GM21825 (cell line): ENCODE data around the gene TENM4.
"Not testable (repeated sequence)": the region's sequence is repeated elsewhere in the genome, so short reads cannot be mapped to it uniquely, and the experiment has no call there.

Experiments
- ATAC-seq: cut with Tn5 transposase; IDR thresholded peaks from one replicate; pipeline ENCODE4 v1.9.1; 2021; ENCODE audit warnings: mild to moderate bottlenecking, moderate library complexity; ENCODE audit not compliant: unreplicated experiment

TENM4 gene

DNA sequence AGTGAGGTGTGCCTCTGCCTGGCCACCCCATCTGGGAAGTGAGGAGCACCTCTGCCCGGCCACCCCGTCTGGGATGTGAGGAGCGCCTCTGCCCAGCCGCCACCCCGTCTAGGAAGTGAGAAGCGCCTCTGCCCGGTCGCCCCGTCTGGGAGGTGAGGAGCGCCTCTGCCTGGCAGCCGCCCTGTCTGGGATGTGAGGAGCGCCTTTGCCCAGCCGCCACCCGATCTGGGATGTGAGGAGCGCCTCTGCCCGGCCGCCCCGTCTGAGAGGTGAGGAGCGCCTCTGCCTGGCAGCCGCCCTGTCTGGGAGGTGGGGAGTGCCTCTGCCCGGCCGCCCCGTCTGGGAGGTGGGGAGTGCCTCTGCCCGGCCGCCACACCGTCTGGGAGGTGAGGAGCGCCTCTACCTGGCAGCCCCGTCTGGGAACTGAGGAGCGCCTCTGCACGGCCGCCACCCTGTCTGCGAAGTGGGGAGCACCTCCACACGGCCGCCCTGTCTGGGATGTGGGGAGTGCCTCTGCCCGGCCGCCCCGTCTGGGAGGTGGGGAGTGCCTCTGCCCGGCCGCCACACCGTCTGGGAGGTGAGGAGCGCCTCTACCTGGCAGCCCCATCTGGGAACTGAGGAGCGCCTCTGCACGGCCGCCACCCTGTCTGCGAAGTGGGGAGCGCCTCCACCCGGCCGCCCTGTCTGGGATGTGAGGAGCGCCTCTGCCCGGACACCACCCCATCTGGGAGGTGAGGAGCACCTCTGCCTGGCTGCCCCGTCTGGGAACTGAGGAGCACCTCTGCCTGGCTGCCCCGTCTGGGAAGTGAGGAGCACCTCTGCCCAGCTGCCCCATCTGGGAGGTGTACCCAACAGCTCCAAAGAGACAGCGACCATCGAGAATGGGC, 561.5 kb downstream of the TENM4 start:
- ATAC-seq, result not testable (repeated sequence)

DNA sequence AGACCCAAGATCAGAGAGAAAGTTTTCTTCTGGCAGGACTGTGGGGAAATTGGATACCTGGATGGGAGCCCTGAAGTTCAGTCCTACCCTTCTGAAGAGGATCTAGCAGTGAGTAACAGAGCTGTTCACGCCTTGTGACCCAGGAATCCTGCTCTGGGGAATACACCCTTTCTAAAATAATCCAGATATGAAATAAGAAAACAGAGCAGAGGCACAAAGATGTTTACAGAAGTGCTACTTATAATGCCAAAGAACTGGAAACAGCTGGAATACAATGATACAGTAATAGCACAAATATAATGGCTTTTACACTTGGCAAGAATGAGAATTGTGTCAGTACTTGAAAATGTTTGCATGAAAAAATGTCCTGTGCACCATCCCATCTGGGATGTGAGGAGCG, 562.2 kb downstream of the TENM4 start:
- no peak for ATAC-seq

DNA sequence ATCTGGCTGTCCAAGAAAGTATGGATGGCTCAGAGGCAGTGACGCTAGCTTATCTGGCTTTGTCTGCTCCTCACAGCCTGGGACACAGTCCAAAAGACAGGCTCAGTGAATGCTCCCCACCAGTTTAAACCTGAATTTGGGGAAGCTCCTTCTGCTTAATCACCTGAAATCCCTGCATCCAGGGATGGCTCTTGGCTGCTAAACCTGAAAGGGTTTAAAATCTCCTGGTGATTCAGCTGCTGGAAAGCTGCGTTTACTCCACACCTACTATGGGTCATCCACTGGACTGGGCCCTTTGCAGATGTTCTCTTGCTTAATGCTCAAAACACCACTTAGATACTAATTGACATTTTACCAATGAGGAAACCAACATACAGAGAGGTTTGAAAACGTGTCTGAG, 564.2 kb downstream of the TENM4 start:
- no peak for ATAC-seq

DNA sequence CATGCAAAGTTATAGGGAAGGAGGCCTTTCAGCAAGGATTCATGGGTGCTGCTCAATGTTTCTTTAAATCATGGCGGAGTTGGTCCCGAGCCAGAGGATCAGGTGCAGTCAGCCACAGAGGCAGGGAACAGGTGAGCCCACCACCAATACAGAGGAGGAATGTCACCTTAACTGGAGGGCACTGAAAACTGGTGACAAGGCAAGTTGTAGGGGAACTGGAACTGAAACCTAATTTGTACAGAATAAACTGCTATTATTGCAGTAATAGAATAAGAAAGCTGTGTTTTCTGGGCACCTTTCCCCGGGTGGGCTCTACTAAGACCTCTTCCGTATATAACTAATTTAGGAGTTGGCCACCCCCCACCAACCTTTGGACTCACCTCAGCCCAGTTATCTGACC, 570.2 kb downstream of the TENM4 start:
- ATAC-seq, result no peak

DNA sequence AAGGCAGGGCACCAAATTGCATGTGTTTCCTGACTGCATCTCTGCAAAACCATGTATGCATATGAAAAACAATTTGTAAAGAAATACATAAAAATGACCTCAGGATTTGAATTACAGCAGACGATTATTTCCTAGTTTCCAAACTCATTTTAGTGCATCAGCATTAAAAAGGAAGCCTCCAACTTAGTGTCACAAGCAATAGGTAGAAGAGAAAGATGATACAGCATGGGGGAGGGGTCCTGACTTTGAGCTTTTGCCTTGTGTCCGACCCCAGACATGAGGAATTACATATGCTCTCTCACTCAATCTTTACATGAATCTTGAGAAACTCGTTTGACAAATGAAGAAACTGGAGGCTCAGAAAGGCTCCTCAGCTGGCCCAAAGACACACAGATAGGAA, 571.5 kb downstream of the TENM4 start:
- ATAC-seq, result no peak

DNA sequence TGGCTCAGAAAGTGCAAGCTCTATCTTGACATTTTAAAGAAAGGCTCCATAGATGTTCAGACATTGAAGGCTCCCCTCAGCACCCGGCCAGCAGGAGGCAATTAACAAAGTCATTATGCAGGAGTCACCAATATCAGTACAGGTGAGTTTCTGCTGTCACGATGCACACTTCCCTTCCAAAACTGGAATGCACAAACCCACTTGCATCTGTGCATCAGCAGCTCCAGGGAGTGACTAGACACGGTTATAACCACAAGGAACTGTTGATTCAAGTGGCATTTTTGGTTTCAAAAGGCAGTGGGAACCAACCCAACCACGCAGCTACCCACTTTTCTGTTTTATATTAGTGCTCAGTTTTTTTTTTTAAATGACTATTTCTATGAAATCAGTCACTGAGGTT, 572.3 kb downstream of the TENM4 start:
- no peak for ATAC-seq

DNA sequence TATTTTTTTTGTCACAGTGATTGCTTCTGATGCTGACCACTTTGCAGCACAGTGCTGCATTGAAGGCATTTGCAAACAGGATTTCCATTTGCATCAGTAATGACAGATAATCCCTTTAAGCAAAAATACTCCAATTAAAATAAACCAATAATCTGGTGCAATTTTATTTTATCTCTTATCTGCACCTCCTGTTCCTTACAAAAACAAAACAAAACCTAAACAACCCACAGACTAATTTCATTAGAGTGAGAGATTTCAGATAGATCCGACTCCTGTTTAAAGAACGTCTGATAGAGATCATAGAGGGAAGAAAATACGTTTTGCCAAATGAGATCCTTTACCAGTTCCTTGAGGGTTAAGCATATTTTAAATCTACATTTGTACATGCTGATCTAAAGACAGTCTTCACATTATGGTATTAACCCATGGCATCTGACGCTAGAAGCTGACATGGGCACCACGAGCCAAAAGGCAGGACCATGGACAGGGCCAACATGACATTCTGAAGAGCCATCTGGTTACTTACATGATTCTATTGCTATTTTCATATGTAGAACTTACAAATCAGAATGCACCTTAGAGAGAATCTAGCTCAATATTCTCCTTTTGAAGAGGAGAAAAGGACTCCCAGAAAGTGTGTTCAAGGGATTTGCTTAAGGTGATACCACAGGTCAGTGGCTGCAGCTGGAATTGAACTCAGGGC, 580.0 kb downstream of the TENM4 start:
- no peak for ATAC-seq

DNA sequence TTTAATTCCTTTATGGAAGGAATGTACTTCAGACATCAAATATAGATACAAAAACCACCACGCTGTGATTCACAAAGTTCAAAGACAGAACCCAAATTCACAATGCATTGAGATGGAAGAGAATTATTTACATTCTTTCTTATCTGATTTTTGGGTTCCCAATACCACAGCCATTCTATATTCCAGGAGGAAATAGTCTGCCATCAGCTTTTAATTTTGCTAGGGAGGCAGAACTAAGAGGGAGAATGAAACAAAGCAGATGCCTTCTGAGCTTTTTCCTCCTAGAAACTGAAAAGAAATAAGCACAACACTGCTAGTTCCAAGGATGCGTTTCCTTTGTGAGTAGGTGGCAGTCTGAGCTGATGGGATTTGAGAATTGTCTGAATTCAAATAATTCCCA, 583.1 kb downstream of the TENM4 start:
- ATAC-seq, result no peak

DNA sequence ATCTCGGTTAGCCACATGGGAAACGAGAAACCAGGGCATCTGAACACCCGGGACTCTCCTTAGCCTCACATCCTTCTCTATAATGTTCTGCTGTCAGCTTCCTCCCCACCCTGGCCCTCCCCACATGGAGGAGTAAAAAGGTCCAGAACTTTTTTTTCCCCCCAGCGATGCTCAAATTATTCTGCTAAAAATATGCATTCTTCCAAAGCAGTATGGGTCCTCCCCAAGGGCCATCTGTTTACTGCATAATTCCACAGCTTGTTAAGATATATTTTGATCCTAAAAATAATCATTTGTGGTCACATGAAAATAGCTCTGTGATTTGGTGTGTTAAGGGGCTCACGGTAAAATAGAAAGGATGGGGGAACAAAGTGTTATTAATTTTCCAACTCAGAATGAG, 584.6 kb downstream of the TENM4 start:
- ATAC-seq, result no peak

DNA sequence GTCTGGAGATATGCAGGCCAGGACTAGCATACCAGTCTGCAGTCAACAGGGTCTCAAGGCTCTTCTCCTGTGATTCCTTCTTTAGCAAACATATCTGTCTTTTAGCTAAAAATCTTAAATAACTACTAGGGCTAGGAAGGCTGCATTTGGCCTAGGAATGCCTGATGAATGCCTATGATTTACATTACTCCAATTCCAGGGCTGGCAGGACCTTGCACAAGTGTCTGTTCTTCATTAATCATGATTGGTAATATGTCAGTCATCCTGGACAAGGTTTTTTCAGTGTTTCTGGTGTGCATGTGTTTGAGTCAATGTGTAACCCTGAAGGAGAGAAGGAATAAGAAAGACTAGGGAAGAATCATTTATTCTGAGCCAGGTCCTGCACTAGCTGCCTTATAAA, 585.7 kb downstream of the TENM4 start:
- no peak for ATAC-seq

DNA sequence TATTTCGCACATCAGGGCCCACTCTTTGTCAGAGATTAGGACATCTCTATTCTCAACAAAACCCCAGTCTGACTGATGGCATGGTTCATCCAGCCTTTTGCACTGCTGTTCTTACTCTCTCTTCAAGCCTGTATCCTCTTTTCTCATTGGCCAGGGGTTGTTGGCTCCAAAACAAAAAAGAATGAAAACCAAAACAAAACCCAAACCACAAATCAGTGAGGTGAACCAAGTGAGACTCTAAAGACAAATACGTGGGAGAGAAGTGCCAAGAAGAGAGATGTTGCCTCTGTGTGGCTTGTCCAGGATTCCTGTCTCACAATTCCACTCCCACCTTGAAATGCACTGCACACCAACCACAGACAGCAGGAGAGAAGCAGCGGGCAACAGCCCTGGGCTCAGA, 587.3 kb downstream of the TENM4 start:
- no peak for ATAC-seq

DNA sequence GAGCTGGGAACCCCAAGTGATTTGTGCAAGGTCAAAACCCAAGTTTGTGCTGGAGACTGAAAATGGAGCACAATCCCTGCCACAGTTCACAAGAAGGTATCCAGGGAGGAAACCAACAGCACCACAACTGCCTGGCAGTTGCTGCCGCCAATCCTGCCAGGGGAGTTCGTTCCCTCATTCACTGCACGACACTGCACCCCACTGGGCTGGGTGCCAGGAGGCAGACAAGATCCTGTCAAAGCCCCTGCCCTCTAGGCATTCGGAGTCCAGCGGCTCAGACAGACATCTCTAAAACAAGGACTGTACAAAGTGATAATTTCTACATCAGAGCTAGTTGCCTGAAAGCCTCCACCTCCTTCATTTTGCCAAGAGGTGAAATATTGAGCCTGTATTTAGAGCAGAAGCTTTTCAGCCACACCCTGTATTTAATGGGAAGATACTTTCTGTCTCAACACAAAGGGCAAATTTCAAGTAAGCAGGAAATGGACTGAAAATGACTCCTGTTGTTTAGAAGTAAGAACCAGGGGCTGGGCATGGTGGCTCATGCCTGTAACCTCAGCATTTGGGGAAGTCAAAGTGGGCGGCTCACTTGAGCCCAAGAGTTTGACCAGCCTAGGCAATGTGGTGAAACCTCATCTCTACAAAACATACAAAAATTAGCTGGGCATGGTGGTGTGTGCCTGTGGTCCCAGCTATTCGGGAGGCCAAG, 588.8 kb downstream of the TENM4 start:
- ATAC-seq, result no peak

DNA sequence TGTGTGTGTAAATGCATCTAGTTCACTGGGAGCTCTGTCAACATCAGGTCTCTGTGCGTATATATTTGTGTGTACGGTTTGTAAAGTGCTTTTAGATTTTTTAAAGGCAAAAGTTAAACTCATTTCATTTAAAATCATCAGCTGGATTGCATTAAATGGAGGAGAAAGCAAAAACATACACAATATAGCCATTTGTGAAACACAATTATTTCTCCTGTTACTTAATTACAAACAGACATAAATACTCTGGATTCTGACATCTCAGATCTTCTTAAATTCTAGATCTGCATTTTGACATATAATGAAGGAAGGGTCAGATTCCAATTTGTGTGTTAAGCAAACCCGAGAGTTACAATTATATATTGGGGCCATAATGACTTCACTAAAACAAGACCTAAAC, 590.8 kb downstream of the TENM4 start:
- no peak for ATAC-seq

DNA sequence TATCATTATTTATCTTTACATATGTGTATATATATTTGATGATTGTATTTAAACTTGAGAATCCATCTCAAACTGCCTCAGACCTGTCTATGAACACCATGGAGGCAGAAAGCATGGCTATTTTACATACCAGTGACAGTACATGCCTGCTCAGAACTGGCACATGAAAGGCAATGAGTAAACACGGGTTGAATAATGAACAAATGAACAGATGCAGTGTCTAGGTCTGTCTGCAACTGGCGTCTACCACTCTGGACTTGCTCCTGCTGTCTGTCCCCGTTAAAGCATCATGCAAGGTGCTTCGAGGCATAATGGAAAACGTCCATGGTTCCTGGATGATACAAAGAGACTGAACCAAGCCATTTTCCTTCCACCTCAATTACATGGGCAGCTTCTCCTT, 594.6 kb downstream of the TENM4 start:
- no peak for ATAC-seq

DNA sequence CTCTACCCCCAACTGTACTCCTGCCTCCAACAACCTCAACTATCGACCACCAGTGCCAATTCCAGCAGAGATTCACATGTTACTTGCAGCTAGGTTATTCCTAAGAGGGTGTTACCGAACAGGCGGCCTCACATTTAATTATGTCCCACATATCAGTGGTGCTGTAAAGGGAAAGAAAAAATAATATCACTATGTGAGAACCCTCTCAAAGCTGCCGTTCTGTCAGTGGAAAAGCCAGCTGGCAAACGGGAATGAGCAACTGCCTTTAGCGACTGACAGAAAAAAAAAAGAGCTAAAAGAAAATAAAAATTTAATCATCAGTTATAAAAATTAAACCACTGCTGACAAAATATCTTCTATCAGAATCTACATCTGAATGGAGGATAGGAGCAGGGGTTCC, 595.3 kb downstream of the TENM4 start:
- no peak for ATAC-seq

DNA sequence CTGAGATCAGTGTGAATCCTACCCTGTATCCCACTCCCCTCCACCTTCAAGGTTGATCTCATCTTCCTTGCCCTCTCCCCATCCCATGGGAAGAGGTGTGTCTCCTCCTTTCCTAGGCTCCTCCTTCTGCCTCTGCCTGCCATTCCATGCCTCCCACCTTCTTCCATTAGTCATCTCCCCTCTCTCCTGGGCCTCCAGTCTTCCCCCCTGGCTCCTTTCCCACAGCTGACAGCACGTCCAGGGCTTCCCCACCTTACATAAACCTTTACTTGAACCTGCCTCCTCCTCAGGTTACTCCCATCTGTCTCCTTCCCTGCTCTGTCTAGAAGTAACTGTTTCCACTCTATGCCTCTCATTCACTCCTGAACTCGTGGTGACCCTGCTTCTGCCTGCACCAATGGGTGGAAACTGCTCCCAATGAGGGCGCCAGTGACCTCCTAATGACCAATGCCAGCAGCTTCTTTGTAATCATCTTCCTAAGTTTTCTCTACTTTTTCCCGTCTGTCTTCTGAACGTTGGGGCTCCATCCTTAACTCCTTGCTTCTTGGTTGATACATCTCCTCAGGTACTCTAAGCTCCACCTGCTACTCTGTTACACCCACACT, 599.3 kb downstream of the TENM4 start:
- no peak for ATAC-seq

DNA sequence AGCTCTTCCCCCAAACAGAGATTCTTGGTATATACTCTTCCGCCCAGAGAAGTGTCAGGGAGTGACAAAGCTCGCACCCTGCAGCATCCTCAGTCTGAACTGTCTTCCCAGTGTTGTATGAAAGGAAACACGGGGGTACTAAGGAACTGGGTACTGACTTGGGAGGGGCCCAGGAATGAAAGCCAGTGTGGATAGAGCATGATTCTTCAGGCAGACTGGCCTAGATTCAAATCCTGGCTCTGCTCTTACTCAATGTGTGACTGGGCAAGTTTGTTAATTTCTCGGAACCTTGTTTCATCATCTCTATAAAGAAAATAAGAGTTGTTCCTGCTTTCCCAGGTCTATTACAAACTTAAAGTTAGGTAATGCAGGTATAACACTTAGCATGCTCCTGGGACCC, 600.2 kb downstream of the TENM4 start:
- no peak for ATAC-seq

DNA sequence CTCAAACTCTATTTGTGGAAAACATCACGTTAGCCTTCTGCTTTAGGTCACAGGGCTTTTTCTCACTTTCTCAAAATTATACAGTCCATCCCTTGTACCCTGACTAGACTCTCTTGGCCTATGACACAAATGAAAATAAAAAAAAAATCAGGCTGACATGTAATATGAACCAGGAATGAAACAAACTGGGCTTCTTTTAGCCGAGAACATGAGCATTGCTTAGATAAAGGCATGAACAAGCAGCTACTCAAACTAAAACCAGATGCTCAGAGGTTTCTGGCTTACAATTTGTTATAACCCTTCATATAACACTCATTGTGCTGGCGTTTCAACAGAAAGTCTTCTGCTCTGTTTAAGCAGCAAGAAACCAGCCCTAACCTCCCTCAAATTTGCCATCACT, 600.6 kb downstream of the TENM4 start:
- ATAC-seq, result no peak

DNA sequence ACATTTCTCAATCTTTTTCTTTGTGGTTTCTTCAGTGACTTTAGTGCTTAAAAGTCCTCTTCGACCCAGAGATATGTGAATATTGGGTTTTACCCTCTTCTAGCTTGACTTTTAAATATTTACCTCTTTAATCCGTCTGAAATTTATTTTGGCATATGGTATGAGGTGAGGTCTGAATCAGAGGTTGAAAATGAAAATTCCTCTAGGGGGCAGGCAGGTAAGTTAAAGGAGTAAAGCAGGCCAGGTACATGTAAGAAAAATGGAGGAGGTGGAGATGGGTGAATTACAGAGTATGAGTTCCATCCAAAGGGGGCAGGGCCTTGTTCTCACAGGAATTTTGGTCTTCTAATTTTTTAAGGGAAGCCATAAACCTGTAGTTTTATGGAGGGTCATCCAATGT, 602.4 kb downstream of the TENM4 start:
- no peak for ATAC-seq

DNA sequence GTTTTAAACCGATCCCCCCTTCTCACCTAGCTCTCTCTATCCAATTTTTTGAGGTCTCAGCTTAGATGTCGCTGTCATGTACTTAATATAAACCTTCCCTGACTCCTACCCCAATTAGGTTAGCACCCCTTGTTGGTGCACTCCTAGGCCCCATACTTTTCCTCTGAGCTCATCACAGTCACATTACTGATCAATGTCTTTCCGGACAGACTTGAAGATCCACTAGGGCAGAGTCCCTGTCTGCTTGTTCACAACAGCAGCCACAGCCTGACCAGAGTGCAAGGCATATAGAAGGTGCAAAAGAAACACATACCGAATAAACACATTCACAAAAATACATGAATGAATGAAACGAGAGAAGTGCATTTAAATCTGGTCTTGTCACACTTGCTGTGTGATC, 605.2 kb downstream of the TENM4 start:
- ATAC-seq, result no peak

DNA sequence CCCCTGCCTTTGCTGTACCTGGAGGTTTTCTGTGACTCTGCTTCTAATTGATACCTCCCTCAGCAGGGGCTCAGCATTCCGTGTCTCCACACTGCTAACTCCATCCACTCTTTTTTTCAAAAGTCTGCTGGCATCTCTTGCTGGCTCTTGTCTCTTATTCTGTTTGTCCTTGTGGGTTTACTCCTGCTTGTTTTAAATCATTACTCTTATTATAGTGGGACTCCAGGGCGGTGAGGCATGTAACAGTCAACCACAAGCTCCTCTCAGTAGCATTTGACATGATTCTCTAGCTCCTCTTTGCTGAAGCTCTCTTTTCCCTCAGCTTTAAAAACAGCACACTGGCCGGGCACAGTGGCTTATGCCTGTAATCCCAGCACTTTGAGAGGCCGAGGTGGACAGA, 605.9 kb downstream of the TENM4 start:
- no peak for ATAC-seq
